GM12892 (cell line): Measurements from ENCODE around the gene NYAP1.

Experiments used
- POLR2A ChIP-seq: IDR thresholded peaks from 2 replicates; pipeline ENCODE4 v1.6.1; 2011; ENCODE audit warnings: low read depth, low read length, control low read depth
- POLR2AphosphoS5 ChIP-seq: IDR thresholded peaks from 2 replicates; pipeline ENCODE4 v1.6.1; 2011; ENCODE audit warnings: low read depth, low read length, control low read depth
- TAF1 ChIP-seq: IDR thresholded peaks from 2 replicates; pipeline ENCODE4 v1.6.1; 2011; ENCODE audit warnings: low read depth, mild to moderate bottlenecking, control low read depth, low read length, borderline replicate concordance

- no peak for TF ChIP-seq TAF1
- no peak for TF ChIP-seq POLR2A
- no peak for TF ChIP-seq POLR2AphosphoS5
Measured at GRCh38 chr7:100469227-100470044, 14.3 kb upstream of the NYAP1 start.
